ENCODE measurements around the gene DOCK3.
"Not testable (repeated sequence)": the region's sequence is repeated elsewhere in the genome, so short reads cannot be mapped to it uniquely, and the experiment has no call there.

The DOCK3 gene

DNA sequence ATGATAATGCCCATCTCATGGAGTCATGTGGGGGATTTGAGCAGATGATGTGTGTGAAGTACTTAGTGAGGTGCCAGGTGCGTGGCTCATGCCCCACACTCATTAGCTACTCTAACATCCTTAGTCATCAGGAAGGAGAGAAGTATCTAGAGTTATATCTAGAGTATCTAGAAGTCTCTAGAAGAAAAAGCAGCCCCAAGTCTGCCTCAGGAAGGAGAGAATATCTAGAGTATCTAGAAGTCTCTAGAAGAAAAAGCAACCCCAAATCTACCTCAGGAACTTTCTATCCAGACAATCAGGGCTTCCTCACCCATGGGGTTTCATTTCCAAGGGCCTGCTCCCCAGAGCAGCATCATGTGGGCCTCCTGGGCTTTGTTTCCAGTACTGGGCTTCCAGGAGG, 24.7 kb upstream of the DOCK3 start:
- no peak for DNase-seq (ENCODE audit: low spot score)

DNA sequence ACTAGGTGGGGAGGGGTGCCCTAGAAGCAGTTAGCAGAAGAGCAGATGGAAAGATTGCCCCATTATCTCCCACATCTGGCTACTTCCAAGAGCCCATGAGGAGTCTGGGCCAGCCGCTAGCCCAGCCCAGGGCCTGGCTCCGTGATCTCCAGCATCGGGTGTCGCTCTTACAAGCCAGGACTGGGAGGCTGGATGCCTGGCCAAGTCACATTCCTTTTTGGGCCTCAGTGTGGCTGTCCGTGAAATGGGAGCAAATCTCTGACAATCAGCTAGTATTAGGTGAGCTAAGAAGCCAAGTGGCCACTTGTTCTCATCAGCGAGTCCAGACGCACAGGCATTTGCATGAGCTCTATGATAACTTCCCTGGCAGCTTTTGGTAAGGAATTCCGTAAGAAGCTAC, 23.3 kb upstream of the DOCK3 start:
- DNase-seq (ENCODE audit: low spot score): no peak

DNA sequence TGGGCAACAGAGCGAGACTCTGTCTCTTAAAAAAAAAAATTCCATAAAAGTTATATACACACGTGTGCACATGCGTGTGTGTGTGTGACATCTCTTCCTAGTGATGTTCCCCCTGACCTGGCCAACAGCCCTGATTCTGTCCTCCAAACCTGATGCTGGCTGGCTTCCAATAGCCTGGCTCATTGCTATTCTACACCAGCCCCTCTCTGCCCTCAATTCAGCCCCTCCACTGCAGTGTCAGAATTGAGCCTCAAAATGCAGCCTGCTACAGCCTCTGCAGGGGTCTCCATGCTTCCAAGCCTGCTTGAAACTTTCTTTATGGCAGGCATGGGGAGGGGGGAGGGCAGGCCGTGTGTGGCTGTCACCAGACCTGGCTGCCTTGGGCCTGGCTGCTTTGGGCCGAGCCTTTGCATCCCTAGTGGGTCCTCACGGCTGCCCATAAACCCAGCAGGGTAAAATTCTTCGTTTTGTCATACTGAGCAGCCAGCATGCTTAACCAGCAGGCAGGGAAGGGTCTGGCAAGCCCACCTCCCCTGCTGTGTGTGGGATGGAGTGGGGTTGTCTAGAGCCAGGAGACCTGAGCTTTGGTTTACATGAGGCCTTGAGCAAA, 22.7 kb upstream of the DOCK3 start:
- DNase-seq (ENCODE audit: low spot score): no peak

DNA sequence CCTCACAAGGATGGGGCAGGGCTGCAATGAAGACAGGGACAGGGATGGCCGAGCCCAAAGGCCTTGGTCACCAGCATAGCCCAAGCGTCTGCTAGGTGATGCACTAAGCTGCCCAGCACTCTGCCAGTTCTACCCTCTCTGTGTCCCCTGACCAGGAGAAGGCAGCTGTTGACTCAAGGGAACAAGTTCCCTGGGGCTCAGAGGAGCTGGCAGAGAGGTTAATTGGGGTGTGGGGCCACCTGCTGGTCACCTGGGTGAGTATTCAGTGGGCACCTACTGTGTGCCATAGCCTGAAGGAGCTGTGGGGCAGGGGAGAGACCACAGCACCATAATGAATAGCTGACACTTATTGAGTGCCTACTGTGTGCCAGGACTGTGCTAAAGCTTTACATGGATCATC, 22.0 kb upstream of the DOCK3 start:
- peak; percentile 62 for DNase-seq (ENCODE audit: low spot score)

DNA sequence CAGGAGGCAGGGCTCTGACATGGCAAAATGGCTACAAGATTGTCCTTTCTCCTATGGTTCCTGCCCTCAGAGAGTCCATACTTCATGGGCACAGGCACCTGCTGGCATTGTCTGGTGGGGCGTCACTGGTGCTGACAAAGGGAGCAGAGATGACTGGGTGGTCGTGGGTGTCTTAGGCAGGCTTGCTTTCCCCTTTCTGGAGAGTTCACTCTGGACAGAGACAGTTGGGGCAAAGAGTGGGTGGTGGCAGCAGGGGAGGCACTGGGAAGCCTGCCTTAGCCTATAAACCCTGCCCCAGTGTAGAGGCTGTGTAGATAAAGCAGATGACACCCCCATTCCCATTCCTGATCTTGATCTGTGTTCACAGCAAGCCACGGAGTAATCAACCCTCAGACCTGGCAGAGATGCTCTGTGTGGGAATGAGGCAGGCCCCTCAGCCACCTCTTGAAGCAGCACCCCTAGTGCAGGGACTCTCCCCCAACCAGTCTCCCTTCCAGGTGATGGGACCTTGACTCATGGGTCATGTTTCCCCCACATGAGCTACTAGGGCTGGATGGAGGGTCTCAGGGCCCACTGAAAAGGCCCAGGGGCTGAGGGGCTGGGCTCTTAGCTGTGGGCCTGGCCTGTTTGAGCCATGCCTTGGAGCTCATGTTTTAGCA, 20.7 kb upstream of the DOCK3 start:
- DNase-seq (ENCODE audit: low spot score): no peak

DNA sequence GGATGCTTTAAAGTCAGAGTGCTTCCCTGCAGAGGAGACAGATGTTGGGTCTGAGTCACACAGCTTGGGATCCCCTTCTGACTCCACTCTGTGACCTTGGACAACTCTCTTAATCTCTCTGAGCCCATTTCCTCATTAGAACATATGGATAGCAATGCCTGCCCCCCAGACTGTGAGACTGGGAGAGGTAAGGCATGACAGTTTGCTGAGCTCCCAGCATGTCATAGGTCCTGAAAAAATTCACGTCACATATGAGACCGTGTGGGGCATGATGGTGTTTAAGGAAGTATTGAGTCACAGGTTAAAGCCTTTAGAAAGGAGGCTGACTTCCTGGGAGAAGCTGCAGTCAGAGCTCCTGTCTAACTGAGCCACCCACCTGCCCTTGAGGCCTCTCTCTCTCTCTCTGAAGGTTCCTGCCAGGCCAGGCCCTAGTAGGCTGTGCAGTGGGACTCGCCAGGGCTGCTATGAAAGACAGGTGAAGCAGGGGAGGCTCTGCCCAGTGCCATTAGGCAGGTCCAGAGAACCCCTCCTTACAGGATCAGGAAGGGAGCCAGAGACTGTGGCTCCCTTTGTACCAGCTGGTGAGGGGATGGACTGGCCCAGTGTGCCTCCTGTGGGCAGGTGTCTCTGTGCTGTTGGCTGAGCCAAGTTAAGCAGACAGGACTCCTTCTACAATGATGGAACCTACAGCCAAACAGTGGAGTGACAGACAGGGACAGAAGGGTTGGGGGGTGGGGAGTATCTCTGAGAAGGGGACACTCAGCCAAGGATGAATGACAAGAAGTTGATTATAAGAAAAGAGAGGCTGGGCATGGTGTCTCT, 19.5 kb upstream of the DOCK3 start:
- peak; percentile 35 for DNase-seq (ENCODE audit: low spot score)

DNA sequence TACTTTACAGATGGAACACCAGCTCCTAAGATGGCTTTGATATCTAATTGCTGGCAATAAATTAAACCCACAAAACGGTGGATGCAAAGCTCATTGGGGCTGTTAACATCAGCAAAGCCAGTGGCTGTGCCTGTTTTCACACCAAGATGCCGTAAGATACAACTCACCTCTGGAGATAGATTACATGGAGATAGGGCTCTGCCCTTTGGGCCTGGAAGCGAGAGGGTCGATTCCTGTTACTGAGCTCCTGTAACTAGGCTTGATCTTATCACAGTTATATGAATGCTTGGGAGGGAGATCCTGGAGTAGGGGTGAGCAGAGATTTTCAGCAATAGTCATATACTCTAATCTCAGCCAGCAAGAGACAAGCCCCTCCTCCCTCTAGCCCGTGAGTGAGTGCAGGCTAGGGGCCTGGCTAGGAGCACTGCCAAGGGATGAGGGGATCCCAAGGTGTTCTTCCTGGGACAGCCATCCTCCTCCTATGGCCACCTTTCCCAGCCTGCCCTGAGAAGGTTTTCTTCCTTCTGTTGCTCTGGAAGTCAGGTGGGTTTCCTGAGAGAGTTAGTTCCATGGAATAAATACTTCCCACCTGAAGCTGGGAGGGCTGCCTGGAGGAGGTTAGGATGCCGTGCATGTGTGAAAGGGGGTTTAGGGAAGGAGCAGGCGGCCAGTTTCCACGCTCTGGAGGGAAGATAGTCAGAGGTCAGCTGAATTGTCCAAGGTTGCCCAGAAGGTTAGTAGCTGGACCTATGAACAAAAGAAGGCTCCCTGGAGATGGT, 18.1 kb upstream of the DOCK3 start:
- no peak for DNase-seq (ENCODE audit: low spot score)

DNA sequence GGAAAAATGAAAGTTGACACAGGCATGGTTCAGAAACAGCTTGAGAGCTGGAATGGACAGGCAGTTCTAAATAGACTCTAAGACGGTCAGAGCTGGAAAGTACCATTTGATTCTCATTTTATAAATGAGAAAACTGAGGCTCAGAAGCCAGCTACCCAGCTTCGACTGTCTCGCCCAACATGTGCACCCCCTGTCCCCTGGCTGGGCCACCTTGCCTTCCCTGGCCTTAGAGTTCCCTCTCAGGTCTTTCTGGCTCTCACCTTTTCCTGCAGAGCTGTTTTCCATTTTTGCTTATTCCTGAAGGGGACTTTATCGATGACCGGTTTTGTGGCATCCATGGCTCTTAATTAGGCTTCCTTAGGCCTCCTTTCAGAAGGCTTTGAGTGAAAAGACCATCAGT, 17.3 kb upstream of the DOCK3 start:
- no peak for DNase-seq (ENCODE audit: low spot score)

DNA sequence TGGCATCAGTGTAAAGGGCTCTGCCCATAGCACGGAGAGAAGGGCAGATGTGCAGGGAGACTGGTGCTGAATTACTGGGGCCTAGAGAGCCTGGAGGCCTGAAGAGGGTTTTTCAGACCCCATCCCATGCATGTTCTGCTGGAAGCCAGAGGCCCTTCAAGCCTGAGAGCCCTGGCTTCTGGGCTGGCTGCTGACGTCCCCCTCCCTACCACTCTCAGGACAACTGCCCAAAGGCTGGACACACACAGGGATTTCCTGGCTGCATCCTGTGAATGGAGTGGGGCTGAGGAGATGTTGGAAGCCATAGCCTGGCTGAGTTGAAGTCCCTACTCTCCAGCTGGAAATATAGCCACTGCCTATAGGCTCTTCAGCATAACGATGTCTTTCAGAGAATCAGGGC, 16.9 kb upstream of the DOCK3 start:
- no peak for DNase-seq (ENCODE audit: low spot score)

DNA sequence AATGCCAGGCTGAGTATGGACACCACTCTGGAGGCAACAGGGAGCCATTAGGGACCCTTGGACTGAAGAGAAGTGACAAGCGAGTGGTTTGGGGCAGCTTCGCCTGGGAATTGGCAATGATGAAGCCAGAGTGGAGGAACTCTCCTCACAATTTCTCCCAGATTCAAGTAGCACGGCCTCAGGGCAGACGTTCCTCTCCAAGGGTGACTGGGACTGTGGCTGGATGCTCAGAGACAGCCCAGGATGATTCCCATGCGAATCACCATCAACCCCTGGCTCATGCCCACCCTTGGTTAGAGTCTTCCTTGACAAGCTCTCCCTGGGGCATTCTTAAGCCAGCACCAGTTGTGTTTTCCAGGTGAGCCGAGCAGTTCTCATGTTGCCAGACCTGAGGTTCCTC, 16.3 kb upstream of the DOCK3 start:
- no peak for DNase-seq (ENCODE audit: low spot score)

DNA sequence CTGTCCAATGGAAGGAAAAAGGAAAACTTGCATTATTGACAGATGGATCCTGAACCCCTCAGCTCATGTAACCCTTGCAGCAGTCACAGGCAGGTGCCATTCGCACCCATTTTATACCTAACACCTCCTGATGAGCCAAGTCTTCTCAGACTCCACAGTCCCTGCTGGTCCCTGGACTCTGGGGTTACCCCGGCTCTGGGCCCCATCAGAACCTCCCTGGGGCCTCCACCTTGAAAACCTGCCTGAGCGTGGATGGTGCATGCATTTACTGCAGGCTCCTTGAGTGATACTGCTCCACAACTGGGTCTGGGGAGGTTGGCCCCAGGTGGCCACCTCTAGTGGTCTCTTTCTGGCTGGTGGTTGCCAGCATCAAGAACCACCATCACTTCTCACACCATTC, 15.9 kb upstream of the DOCK3 start:
- no peak for DNase-seq (ENCODE audit: low spot score)

DNA sequence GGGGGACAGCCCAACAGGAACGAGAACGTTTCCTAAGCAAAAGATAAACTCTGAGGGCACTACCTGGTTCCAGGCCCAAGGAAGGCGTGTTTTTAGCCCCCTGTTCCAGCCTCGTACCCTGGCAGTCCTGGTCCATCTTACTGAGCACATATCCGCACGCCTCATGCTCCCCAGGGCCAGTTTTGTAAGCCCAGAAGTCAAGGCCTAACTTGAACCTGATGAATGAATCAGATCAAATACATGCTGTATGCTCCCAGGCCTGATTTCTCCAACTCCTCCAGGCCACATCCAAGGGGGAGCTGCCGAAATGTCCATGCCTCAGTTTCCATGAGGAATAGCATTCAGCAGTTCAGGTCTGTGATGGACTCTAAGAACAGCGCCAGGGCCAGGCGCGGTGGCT, 14.3 kb upstream of the DOCK3 start:
- no peak for DNase-seq (ENCODE audit: low spot score)

DNA sequence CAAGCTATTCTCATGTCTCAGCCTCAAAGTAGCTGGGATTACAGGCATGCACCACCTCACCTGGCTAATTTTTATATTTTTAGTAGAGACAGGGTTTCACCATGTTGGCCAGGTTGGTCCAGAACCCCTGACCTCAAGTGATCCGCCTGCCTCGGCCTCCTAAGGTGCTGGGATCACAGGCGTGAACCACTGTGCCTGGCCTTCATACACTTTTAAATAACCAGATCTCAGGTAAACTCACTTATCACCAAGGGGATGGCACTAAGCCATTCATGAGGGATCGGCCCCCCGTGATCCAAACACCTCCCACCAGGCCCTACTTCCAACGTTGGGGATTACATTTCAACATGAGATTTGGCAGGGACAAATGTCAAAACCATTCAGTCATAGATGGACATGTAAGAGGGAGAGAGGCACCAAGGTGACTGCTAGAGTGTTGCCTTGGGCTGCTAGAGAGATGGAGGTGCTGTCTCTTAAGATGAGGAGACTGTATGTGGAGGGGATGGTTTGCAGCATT, 13.3 kb upstream of the DOCK3 start:
- no peak for DNase-seq (ENCODE audit: low spot score)

DNA sequence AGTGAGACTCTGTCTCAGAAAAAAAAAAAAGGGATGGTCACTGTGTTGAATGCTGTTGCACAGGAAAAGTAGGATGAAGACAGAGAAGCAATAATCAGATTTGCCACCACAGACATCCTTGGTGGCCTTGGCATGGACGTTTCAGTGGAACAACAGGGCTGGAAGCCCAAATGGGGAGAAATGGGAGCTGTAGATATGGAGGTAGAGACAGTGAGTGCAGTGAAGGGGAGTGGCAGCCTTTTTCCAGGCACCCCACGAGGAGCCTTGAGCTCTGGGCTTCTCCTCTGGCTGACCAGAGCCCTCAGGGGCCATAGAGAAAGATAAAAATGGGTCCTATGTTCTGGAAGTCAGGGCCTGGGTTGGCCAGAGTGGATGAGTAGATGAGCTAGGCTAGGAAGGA, 12.3 kb upstream of the DOCK3 start:
- no peak for DNase-seq (ENCODE audit: low spot score)

DNA sequence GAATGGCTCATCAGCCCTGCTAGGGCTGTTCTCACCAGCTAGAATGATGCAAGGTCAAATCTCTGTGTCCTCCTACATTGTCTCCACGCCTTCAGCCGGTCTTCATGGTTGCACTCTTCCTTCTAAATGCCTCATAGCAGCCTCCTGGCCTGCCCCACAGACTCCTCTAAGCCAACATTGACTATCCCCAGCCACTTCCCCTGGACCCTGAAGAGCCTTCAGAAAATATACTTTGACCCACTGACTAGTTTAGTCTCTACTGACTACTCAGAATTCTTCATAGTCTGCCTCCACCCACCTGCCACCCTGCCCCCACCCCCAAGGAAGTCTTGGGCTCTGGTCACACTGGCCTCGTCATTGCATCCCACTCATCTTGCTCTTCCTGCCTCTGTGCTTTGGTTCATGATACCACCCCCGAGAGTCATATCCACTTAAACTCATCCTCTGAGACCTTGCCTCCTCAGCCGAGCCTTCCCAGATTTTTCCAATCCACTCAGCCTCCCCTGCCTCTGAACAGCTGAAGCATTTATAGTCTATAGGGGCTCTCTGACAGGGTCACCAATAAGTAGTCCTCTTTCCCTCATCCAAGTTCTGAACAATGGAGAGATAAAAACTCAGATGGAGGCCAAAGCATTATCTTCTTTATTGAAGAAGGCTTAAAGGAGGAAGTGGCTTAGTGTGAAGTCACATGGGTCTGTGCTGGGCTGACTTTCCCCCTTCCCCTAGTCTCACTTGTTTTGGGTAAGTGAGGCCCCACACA, 9.5 kb upstream of the DOCK3 start:
- DNase-seq (ENCODE audit: low spot score): no peak

DNA sequence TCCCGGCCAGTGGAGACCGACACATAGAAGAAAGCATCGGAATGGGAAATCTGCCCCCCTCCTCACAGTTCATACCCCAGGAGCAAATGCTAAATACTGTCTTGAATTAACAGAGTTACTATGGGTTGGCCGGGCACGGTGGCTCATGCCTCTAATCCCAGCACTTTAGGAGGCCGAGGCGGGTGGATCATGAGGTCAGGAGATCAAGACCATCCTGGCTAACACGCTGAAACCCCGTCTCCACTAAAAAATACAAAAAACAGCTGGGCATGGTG, 8.9 kb upstream of the DOCK3 start:
- DNase-seq (ENCODE audit: low spot score): not testable (repeated sequence)

DNA sequence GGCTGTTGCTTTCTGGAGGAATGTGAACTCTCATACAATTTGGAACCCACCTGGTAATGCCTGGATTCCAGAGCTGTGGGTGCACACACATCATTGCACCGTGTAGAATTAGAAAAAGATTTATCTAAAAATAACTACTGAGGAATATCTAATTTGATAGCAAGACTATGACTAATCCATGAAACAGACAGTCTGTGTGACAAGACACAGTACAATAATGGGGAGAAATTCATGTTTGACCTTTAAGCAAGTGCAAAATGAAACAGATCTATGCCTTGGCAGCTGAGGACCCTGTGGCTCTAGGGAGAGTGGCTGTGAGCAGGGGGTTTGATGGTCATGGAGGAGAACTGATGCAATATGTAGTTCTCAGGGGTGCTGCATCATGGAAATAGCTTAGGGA, 7.9 kb upstream of the DOCK3 start:
- DNase-seq (ENCODE audit: low spot score): no peak

DNA sequence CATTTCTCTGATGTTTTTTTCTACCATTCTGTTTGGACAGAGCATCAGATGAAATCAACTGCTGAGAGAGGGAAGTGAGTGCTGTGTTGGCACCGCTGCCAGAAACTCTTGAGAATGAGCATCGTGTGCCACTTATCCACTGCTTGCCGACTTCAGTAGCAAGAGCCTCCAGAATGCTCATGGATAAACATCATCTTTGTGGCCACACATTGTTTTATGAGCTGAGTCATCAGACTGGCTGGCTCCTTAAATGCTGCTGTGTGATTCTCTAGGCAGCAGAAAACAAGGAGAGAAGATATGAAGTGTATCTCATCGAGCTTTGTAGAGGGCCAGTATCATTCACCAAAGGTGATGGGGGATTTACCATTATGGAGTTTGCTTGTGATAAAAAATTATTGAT, 3.4 kb upstream of the DOCK3 start:
- DNase-seq (ENCODE audit: low spot score): no peak

DNA sequence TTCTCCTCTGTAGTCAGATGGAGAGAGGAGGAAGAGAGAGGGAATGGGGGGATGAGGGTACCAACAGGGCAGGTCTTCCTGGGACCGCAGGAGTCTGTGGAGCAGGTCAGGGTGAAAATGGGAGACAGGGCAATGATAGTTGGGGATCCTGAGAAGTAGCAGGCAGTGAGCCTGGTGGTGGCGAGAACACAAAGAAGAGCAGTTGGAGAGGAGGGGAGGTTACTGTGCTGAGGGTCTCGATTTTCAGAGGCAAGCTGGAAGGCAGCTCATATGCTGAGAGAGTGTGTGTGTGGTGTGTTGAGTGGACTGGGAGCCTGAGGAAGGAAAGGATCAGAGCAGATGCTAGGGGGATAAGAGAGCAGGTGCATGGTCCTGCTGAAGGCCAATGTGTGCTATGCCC, 2.1 kb upstream of the DOCK3 start:
- no peak for DNase-seq (ENCODE audit: low spot score)

DNA sequence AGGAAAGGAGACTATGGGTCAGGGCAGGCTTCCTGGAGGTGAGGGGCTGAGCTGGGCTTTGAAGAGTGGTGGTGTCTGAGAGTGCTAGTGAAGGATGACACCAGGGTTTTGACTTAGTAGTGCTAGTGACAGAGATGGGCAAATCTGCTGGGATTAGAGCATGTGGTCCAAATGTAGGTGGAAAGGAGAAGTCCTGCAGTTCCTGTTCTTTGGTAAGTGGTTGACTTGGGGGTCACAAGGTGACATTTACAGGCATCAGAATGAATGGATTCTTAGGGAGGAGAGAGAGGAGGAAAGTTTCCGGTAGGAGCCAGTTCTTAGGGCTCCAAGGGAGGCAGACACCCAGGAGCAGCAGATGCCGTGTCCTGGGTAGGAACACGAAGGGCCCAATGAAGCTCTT, 796 bp upstream of the DOCK3 start:
- DNase-seq (ENCODE audit: low spot score): no peak

DNA sequence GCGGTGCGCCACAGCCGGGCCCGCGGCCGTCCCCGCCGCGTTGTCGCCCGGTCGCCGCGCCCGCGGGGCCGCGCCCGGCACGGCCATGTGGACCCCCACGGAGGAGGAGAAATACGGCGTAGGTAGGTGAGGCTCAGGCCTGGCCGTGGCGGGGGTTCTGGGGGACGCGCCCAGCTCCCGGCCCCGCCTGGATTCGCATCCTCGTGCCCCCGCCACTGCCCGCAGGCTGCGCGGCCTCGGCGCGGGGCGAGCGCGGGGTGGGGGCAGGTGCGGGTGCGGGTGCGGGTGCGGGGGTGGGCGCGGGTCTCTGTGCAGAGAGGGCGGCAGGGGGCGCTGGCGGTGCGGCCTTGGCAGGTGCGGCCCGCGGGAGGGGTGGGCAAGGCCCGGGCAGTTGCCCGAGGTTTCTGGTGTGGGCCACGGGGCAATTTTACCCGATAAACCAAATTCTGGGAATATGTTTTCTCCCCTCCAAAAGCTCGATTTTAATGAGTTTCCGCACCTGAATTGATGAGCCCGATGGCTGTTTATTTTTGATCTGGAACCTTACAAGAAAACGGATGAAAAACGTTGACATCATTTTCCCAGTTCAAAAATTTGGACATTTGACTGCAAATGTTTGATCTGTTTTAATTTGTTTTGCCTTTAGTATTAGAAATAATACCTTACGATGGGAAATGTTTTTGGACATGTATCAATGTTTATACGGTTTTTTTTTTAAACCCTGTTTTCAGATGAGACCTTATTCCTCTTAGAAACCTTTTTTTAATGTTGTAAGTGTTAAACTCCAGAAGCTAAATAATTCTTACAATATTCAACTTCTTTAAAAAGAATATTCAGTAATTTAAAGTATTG, 678 bp downstream of the DOCK3 start:
- peak; percentile 53 for DNase-seq (ENCODE audit: low spot score)
